ENCODE results near the gene MYEF2. TPM values are rescaled to one million over a fixed set of nuclear protein-coding genes. Genes with fewer than 3 reads are reported as not detected.

The MYEF2 gene
- total RNA-seq, 1 experiment from 2014 or later, result 18.8 TPM

GRCh38 chr15:48176957-48177356 lies 1.1 kb downstream of the MYEF2 start:
- Histone ChIP-seq H3K4me1 (ENCODE audit: insufficient read depth, low read length) (peaks cover 7% of the 10 kb centered on the region; the same call in 1 of the 2 replicates), H3K27ac (ENCODE audit: low read length) (no peak overlapping the region), H4K20me1 (ENCODE audit: low read length) (no peaks in the 10 kb centered on the region), H3F3A (ENCODE audit: low read length, unreplicated experiment) (no peaks in the 10 kb centered on the region), H3K36me3 (ENCODE audit: low read depth, low read length) (no peaks in the 10 kb centered on the region), H3K4me2 (ENCODE audit: low read length) (peak overlapping the region; percentile 84), H2AFZ (ENCODE audit: low read length) (0 out of 2 replicates have a peak overlapping the region, but pooled peaks have one; percentile 92), H3K79me2 (ENCODE audit: low read length) (peaks cover 29% of the 10 kb centered on the region), H3K27me3 (ENCODE audit: low read length) (no peaks in the 10 kb centered on the region), H3K9ac (ENCODE audit: low read length) (no peak overlapping the region), H3K4me3 (ENCODE audit: low read length) (peak overlapping the region; percentile 71), H3K9me2 (replicated peaks; ENCODE audit: low read length) (no peaks in the 10 kb centered on the region), H3K9me3 (ENCODE audit: low read length) (no peaks in the 10 kb centered on the region)
- intact Hi-C loops (cut with micrococcal nuclease), result no loop called here
- no peak for ATAC-seq
- ChIA-PET POLR2A (ENCODE audit: unreplicated experiment) (no interaction called here), CTCF (no interaction called here)
- BruUV-seq (replicated peaks), result TSS peak; percentile 59
- TF ChIP-seq EZH2phosphoT487 (IDR thresholded peaks at IDR 0.05; ENCODE audit: borderline replicate concordance, low read length) (no peak), CTCF (conservative IDR thresholded peaks at IDR 0.05; ENCODE audit: low read depth, low read length) (no peak), EZH2 (IDR thresholded peaks at IDR 0.05; ENCODE audit: low read length, unreplicated experiment) (no peak)
- DNase-seq, result no peak

- TF ChIP-seq EZH2phosphoT487 (IDR thresholded peaks at IDR 0.05; ENCODE audit: borderline replicate concordance, low read length) (no peak), CTCF (conservative IDR thresholded peaks at IDR 0.05; ENCODE audit: low read depth, low read length) (no peak), EZH2 (IDR thresholded peaks at IDR 0.05; ENCODE audit: low read length, unreplicated experiment) (no peak)
- CTCF ChIA-PET, result no interaction called here
- ATAC-seq, result no peak
- Histone ChIP-seq H3K27me3 (ENCODE audit: low read length) (no peaks in the 10 kb centered on the region), H3K9me2 (replicated peaks; ENCODE audit: low read length) (no peaks in the 10 kb centered on the region), H3K4me3 (ENCODE audit: low read length) (no peak overlapping the region), H3F3A (ENCODE audit: low read length, unreplicated experiment) (no peaks in the 10 kb centered on the region), H3K4me2 (ENCODE audit: low read length) (no peak overlapping the region), H4K20me1 (ENCODE audit: low read length) (no peaks in the 10 kb centered on the region), H3K36me3 (ENCODE audit: low read depth, low read length) (no peaks in the 10 kb centered on the region), H3K27ac (ENCODE audit: low read length) (no peak overlapping the region), H3K9ac (ENCODE audit: low read length) (no peak overlapping the region), H3K4me1 (ENCODE audit: insufficient read depth, low read length) (peaks cover 7% of the 10 kb centered on the region; the same call in 1 of the 2 replicates), H3K9me3 (ENCODE audit: low read length) (no peaks in the 10 kb centered on the region), H2AFZ (ENCODE audit: low read length) (no peak overlapping the region), H3K79me2 (ENCODE audit: low read length) (peaks cover 35% of the 10 kb centered on the region)
- no TSS peak for BruUV-seq (replicated peaks)
- intact Hi-C loops (cut with micrococcal nuclease), result no loop called here
- POLR2A ChIA-PET (ENCODE audit: unreplicated experiment), result no interaction called here
- no peak for DNase-seq
Observed at GRCh38 chr15:48176112-48176511, 2.0 kb downstream of the MYEF2 start.

DNA sequence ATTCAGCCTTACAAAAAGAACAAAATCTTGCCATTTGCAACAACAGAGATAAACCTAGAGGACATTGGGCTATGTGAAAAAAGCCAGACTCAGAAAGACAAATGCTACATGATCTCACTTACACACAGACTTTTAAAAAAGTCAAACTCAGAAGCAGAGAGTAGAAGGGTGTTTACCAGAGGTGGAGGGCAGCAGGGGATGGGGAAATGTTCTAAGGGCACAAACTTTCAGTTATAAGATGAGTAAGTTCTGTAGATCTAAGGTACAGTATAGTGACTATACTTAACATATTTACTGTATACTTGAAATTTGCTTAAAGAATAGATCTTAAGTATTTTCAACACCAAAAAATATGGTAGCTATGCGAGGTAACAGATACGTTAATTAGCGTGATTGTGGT lies 3.0 kb downstream of the MYEF2 start:
- POLR2A ChIA-PET (ENCODE audit: unreplicated experiment), result no interaction called here

More for the DNA sequence above, 3.0 kb downstream of the MYEF2 start:
- intact Hi-C loops (cut with micrococcal nuclease), result no loop called here
- Histone ChIP-seq H3K36me3 (ENCODE audit: low read depth, low read length) (no peaks in the 10 kb centered on the region), H3K4me1 (ENCODE audit: insufficient read depth, low read length) (peaks cover 7% of the 10 kb centered on the region; the same call in 1 of the 2 replicates), H3K4me3 (ENCODE audit: low read length) (no peak overlapping the region), H4K20me1 (ENCODE audit: low read length) (no peaks in the 10 kb centered on the region), H3K9ac (ENCODE audit: low read length) (no peak overlapping the region), H3F3A (ENCODE audit: low read length, unreplicated experiment) (no peaks in the 10 kb centered on the region), H3K4me2 (ENCODE audit: low read length) (no peak overlapping the region), H3K27ac (ENCODE audit: low read length) (no peak overlapping the region), H3K79me2 (ENCODE audit: low read length) (peaks cover 35% of the 10 kb centered on the region), H3K9me3 (ENCODE audit: low read length) (no peaks in the 10 kb centered on the region), H3K27me3 (ENCODE audit: low read length) (no peaks in the 10 kb centered on the region), H2AFZ (ENCODE audit: low read length) (no peak overlapping the region), H3K9me2 (replicated peaks; ENCODE audit: low read length) (no peaks in the 10 kb centered on the region)
- no peak for DNase-seq
- CTCF ChIA-PET, result no interaction called here
- no peak for TF ChIP-seq EZH2phosphoT487 (IDR thresholded peaks at IDR 0.05; ENCODE audit: borderline replicate concordance, low read length)
- TF ChIP-seq CTCF (conservative IDR thresholded peaks at IDR 0.05; ENCODE audit: low read depth, low read length), result no peak
- TF ChIP-seq EZH2 (IDR thresholded peaks at IDR 0.05; ENCODE audit: low read length, unreplicated experiment), result no peak
- ATAC-seq, result no peak
- BruUV-seq (replicated peaks), result no TSS peak
